Keratinocyte (primary cell): ENCODE data around the gene CEP43. TPM values are rescaled to one million over a fixed set of nuclear protein-coding genes. Genes with fewer than 3 reads are reported as not detected.

Experiments used
- DNase-seq: peaks from one replicate; pipeline ENCODE4 v3.0.0-alpha.2; 2011; ENCODE audit warnings: low read depth, missing footprints, low spot score
- FAIRE-seq: peaks from 2 replicates; lab custom pipeline; 2011; peaks lifted over from hg19 to GRCh38; lab: Jason Lieb, UNC
- H2AFZ ChIP-seq: 2 replicates; pipeline ENCODE4 v1.6.0; 2012; ENCODE audit warnings: low read length, control low read depth, inconsistent platforms; ENCODE audit not compliant: control insufficient read depth
- H3K27ac ChIP-seq: 2 replicates; pipeline ENCODE4 v1.5.1; 2011; ENCODE audit warnings: low read length; ENCODE audit not compliant: control insufficient read depth, insufficient read depth
- H3K27me3 ChIP-seq: 3 replicates; pipeline ENCODE4 v1.6.0; 2011; ENCODE audit warnings: low read length; ENCODE audit not compliant: control insufficient read depth, insufficient read depth; ENCODE audit errors: extremely low read depth
- H3K36me3 ChIP-seq, 2 experiments: 2 replicates in 1 of 2; 3 replicates in 1 of 2; pipeline ENCODE4 v1.5.1; 2011; ENCODE audit warnings: low read length in 2 of 2, mild to moderate bottlenecking in 1 of 2; ENCODE audit not compliant: control insufficient read depth in 2 of 2, insufficient read depth in 2 of 2; ENCODE audit errors: extremely low read depth in 1 of 2
- H3K4me1 ChIP-seq: 3 replicates; pipeline ENCODE4 v1.5.1; 2011; ENCODE audit warnings: low read length; ENCODE audit not compliant: control insufficient read depth, insufficient read depth; ENCODE audit errors: extremely low read depth
- H3K4me2 ChIP-seq: 3 replicates; pipeline ENCODE4 v1.6.0; 2011; ENCODE audit warnings: low read depth, low read length; ENCODE audit not compliant: control insufficient read depth, insufficient read depth; ENCODE audit errors: extremely low read depth
- H3K4me3 ChIP-seq, 3 experiments: fragments of 200-600 bp in 1 of 3; sonication (generic) in 1 of 3; 2 replicates in 2 of 3; 3 replicates in 1 of 3; pipeline ENCODE4 v1.5.1; 2011 to 2016; ENCODE audit warnings: low read length in 3 of 3, mild to moderate bottlenecking in 3 of 3, control low read depth in 2 of 3, inconsistent platforms in 1 of 3, low read depth in 1 of 3, mixed read lengths in 1 of 3, mixed run types in 1 of 3, moderate library complexity in 1 of 3; ENCODE audit not compliant: control insufficient read depth in 2 of 3, insufficient read depth in 2 of 3; ENCODE audit errors: extremely low read depth in 1 of 3
- H3K79me2 ChIP-seq: 2 replicates; pipeline ENCODE4 v1.6.0; 2012; ENCODE audit warnings: low read length; ENCODE audit not compliant: control insufficient read depth, insufficient read depth
- H3K9ac ChIP-seq: 3 replicates; pipeline ENCODE4 v1.6.0; 2011; ENCODE audit warnings: low read length; ENCODE audit not compliant: control insufficient read depth, insufficient read depth; ENCODE audit errors: extremely low read depth
- H3K9me1 ChIP-seq: 3 replicates; pipeline ENCODE4 v1.6.0; 2011; ENCODE audit warnings: low read length; ENCODE audit not compliant: control insufficient read depth, insufficient read depth; ENCODE audit errors: extremely low read depth
- H3K9me3 ChIP-seq: 2 replicates; pipeline ENCODE4 v1.5.1; 2012; ENCODE audit warnings: low read depth, low read length; ENCODE audit not compliant: control insufficient read depth
- H4K20me1 ChIP-seq: 3 replicates; pipeline ENCODE4 v1.6.0; 2011; ENCODE audit warnings: low read length; ENCODE audit not compliant: control insufficient read depth, insufficient read depth; ENCODE audit errors: extremely low read depth
- CTCF ChIP-seq, 3 experiments: IDR thresholded peaks in 1 of 3; conservative IDR thresholded peaks in 1 of 3; optimal IDR thresholded peaks in 1 of 3; 2 replicates in 2 of 3; 3 replicates in 1 of 3; pipeline versions ENCODE3 to v1.5.1; 2011; ENCODE audit warnings: low read length in 3 of 3, mild to moderate bottlenecking in 3 of 3, moderate library complexity in 2 of 3, control low read depth in 1 of 3, inconsistent platforms in 1 of 3; ENCODE audit not compliant: insufficient read depth in 2 of 3; ENCODE audit errors: extremely low read depth in 1 of 3
- EZH2 ChIP-seq: IDR thresholded peaks from one replicate; pipeline ENCODE4 v1.6.1; 2012; ENCODE audit warnings: inconsistent platforms, mild to moderate bottlenecking, low read length, moderate library complexity
- dilution Hi-C: fragments of 300-500 bp; cut with MboI; formaldehyde crosslinking; loops from one replicate; pipeline ENCODE4 v1.7.0; 2020; ENCODE audit warnings: low sequenced_read_pairs; ENCODE audit not compliant: extremely low pct_ligation_motif_present
- polyA plus RNA-seq, 5 experiments: library from polyadenylated mRNA; depleted of rRNA in 3 of 5; stranded (reverse) in 3 of 5; stranded (forward) in 1 of 5; unstranded in 1 of 5; fragments of >200 nt; gene quantifications; 1 replicate in 1 of 5; 2 replicates in 3 of 5; 3 replicates in 1 of 5; pipeline versions ENCODE4 v1.2.1 to v1.2.3, GENCODE V29; 2011 to 2012; ENCODE audit warnings: missing spikeins in 2 of 5, low read depth in 1 of 5, low replicate concordance in 1 of 5

Gene CEP43
- polyA plus RNA-seq, 1 donor (not counting 4 experiments of a cell fraction or from before 2014, with no cell fraction given): 18.4 TPM

GRCh38 chr6:166959911-166960608 is 39.1 kb upstream of the CEP43 start:
- Histone ChIP-seq H2AFZ (no peak overlapping the region), H3K9ac (no peak overlapping the region), H4K20me1 (no peaks in the 10 kb centered on the region), H3K4me2 (no peak overlapping the region), H3K27me3 (no peaks in the 10 kb centered on the region), H3K4me1 (peaks cover 5% of the 10 kb centered on the region), H3K79me2 (no peaks in the 10 kb centered on the region), H3K9me3 (no peaks in the 10 kb centered on the region), H3K9me1 (no peaks in the 10 kb centered on the region), H3K36me3 (no peaks in the 10 kb centered on the region), H3K4me3 (no peak overlapping the region), H3K27ac (no peak overlapping the region)
- no peak for DNase-seq
- no peak for TF ChIP-seq CTCF (optimal IDR thresholded peaks at IDR 0.05 in 1 of 3, IDR thresholded peaks at IDR 0.05 in 1 of 3, conservative IDR thresholded peaks at IDR 0.05 in 1 of 3; ENCODE audit: extremely low read depth in 1 of 3, insufficient read depth in 2 of 3, low read length in 3 of 3)
- dilution Hi-C loops: no loop called here
- no peak for FAIRE-seq

- Histone ChIP-seq H4K20me1 (no peaks in the 10 kb centered on the region), H3K9me3 (no peaks in the 10 kb centered on the region), H3K4me1 (peaks cover 2% of the 10 kb centered on the region), H3K4me2 (no peak overlapping the region), H3K27me3 (no peaks in the 10 kb centered on the region), H3K79me2 (no peaks in the 10 kb centered on the region), H3K27ac (no peak overlapping the region), H3K36me3 (no peaks in the 10 kb centered on the region), H3K4me3 (no peak overlapping the region), H2AFZ (no peak overlapping the region), H3K9me1 (no peaks in the 10 kb centered on the region), H3K9ac (no peak overlapping the region)
- dilution Hi-C loops: no loop called here
- FAIRE-seq (no peak), DNase-seq (no peak)
- TF ChIP-seq CTCF (optimal IDR thresholded peaks at IDR 0.05 in 1 of 3, IDR thresholded peaks at IDR 0.05 in 1 of 3, conservative IDR thresholded peaks at IDR 0.05 in 1 of 3; ENCODE audit: extremely low read depth in 1 of 3, insufficient read depth in 2 of 3, low read length in 3 of 3) (no peak), EZH2 (no peak)
Measured at GRCh38 chr6:166960609-166960978, 38.6 kb upstream of the CEP43 start.
